GM19463 (cell line): ENCODE measurements around the gene REELD1.

ENCODE experiments used
- ATAC-seq: cut with Tn5 transposase; IDR thresholded peaks from one replicate; pipeline ENCODE4 v1.9.1; 2021; ENCODE audit warnings: mild to moderate bottlenecking, moderate library complexity; ENCODE audit not compliant: unreplicated experiment

Gene REELD1

DNA sequence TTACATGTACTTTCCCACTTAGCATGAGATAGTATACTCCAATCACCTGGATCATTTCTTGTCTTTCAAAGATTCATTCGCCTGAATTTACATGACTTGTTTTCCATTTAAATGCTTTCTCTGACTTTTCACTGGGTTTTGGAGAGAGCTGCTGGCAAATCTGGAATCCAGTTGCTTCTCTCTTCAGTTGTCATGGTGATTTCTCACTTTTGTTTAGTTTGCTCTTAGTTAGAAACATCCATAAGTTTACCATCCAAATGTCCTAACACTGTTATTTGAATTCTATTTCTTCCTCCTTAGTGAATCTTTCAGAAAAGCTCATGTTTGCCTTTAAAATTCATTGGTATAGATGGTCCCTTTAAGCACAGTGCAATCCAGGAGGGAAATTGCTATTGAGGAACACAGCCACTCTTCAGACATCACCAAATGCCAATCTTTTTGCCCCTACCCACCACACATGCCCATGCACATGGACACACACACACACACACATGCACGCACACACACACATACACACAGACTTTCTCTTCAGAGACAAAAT, 51.7 kb downstream of the REELD1 start:
- no peak for ATAC-seq

- ATAC-seq, result no peak
Observed at GRCh38 chr4:146267826-146268225, 53.5 kb downstream of the REELD1 start.

DNA sequence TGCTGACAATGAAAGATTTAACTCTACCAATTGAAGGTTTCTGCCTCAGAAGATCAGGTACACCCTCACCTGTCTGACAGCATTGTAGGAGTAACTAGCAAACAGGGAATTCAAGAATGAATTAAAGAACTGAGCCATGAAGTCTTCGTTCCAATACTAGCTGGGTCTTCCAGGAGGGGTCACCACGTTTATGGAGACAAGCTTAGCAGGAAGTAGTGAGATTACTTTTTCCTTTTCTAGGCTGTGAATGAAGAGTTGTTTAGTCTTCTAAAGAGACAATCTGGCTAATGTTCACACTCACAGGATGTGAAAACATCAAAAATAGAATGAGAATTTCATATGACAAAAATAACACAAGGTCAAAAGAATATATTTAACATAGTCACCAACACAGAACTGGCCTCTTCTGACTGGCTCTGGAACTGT, 54.9 kb downstream of the REELD1 start:
- ATAC-seq, result peak; percentile 37

GRCh38 chr4:146271466-146271865, 57.1 kb downstream of the REELD1 start:
- ATAC-seq, result peak; percentile 17

- ATAC-seq, result peak; percentile 69
Observed at GRCh38 chr4:146273204-146273901, 59.0 kb downstream of the REELD1 start.

- ATAC-seq, result no peak
Observed at GRCh38 chr4:146274774-146275173, 60.4 kb downstream of the REELD1 start.

DNA sequence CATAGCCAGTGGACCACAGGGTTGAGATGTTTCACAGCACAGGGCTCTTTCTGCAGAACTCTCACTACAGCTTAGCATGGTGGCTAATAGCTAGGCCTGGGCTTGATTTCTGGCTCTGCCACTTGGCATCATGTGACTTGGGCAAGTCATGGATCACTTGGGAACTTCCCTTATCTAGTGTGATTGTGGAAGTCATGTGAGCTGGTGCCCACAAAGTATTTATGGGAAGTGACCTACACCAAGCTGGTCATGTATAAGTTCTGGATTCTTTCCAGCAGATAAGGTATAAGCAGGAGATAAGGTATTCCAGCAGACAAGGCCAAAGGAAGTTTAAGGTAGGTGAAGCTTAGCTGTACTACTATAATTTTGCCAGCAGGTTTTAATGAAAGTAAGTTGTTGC, 61.0 kb downstream of the REELD1 start:
- ATAC-seq, result no peak

DNA sequence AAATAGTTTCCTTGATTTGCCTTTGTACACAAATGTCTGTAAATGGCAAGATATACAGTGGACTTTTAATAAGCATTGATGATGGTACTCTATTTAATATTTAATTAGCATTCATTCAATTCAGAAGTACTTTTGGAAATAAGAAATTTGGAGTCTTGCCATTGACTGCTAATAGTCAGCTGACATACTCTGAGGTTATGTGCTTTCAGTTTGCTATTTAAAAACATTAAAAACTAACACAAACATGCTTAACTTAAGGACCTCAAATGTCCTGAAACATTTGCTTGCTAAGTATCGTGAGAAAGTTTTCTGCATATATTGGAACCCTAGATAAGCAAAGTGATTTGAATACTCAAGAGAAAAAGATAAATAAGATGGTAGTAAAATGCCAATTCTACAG, 64.6 kb downstream of the REELD1 start:
- no peak for ATAC-seq
